CD8-positive, alpha-beta memory T cell (primary cell): Measurements from ENCODE around the gene FGD1. TPM values are rescaled to one million over a fixed set of nuclear protein-coding genes. Genes with fewer than 3 reads are reported as not detected.

Experiments used
- CTCF ChIA-PET: fragments of 350-600 bp; sonication (Branson Sonifier 250); formaldehyde crosslinking; loops from one replicate; lab custom pipeline; 2021; ENCODE audit warnings: antibody characterized with exemption; lab: Charles Lee
- POLR2A ChIA-PET: fragments of 350-600 bp; sonication (Branson Sonifier 250); formaldehyde crosslinking; loops from one replicate; lab custom pipeline; 2021; ENCODE audit warnings: antibody characterized with exemption; lab: Charles Lee
- DNase-seq, 5 donors: peaks; one replicate each; pipeline versions ENCODE4 v3.0.0 to v3.0.0-alpha.2; 2020 to 2022; ENCODE audit warnings: mixed read lengths in 1 of 5
- H3K27ac ChIP-seq: one replicate; pipeline ENCODE4 v1.7.0; 2013; ENCODE audit warnings: low read depth, mild to moderate bottlenecking, low read length, moderate library complexity
- H3K27me3 ChIP-seq: 2 replicates; pipeline ENCODE4 v1.7.0; 2013; ENCODE audit warnings: low read length, mild to moderate bottlenecking; ENCODE audit not compliant: insufficient read depth, poor library complexity, severe bottlenecking
- H3K36me3 ChIP-seq: 2 replicates; pipeline ENCODE4 v1.7.0; 2013; ENCODE audit warnings: mild to moderate bottlenecking, low read length, moderate library complexity; ENCODE audit not compliant: insufficient read depth
- H3K4me1 ChIP-seq: 2 replicates; pipeline ENCODE4 v1.7.0; 2013; ENCODE audit warnings: mild to moderate bottlenecking, low read length, moderate library complexity; ENCODE audit not compliant: insufficient read depth
- H3K4me3 ChIP-seq: 2 replicates; pipeline ENCODE4 v1.7.0; 2013; ENCODE audit warnings: mild to moderate bottlenecking, low read length
- H3K9me3 ChIP-seq: 2 replicates; pipeline ENCODE4 v1.7.0; 2013; ENCODE audit warnings: mild to moderate bottlenecking, low read length
- H3K27ac Mint-ChIP-seq, 8 donors: one replicate each; pipeline ENCODE4 v1.8.0; 2020 to 2021; ENCODE audit warnings: mixed read lengths in 8 of 8, mild to moderate bottlenecking in 6 of 8, inconsistent platforms in 3 of 8, moderate library complexity in 3 of 8
- H3K27me3 Mint-ChIP-seq, 2 donors: one replicate each; pipeline ENCODE4 v1.8.0; 2020 to 2021; ENCODE audit warnings: mixed read lengths in 2 of 2, mild to moderate bottlenecking in 1 of 2, moderate library complexity in 1 of 2
- H3K36me3 Mint-ChIP-seq, 3 donors: one replicate each; pipeline ENCODE4 v1.8.0; 2020 to 2021; ENCODE audit warnings: mixed read lengths in 3 of 3, inconsistent platforms in 1 of 3, mild to moderate bottlenecking in 1 of 3
- H3K4me1 Mint-ChIP-seq, 3 donors: one replicate each; pipeline ENCODE4 v1.8.0; 2020 to 2021; ENCODE audit warnings: mixed read lengths in 3 of 3, inconsistent platforms in 1 of 3, mild to moderate bottlenecking in 1 of 3
- H3K4me3 Mint-ChIP-seq, 7 donors: one replicate each; pipeline ENCODE4 v1.8.0; 2020 to 2021; ENCODE audit warnings: mixed read lengths in 7 of 7, mild to moderate bottlenecking in 6 of 7, moderate library complexity in 4 of 7, inconsistent platforms in 2 of 7
- H3K9me3 Mint-ChIP-seq, 5 donors: one replicate each; pipeline ENCODE4 v1.8.0; 2020 to 2022; ENCODE audit warnings: mixed read lengths in 5 of 5, mild to moderate bottlenecking in 3 of 5, moderate library complexity in 2 of 5, inconsistent platforms in 1 of 5
- polyA plus RNA-seq: library from polyadenylated mRNA; unstranded; fragments of 300-500 nt; fragmentation: Illumina TruSeq; gene quantifications from one replicate; pipeline ENCODE4 v1.2.3, GENCODE V29; 2021
- total RNA-seq, 2 experiments: library from RNA; stranded (reverse); gene quantifications; one replicate each; pipeline ENCODE4 v1.2.3, GENCODE V29; 2021

Gene FGD1
- total and polyA plus RNA-seq, 3 experiments from 2014 or later, result 0.07 to 0.67 TPM; not detected in 1

- Mint-ChIP-seq H3K9me3 (peaks cover 0 to 2% (median 0%) of the 10 kb centered on the region in 5 donors), H3K4me1 (peaks cover 15 to 22% (median 17%) of the 10 kb centered on the region in 3 donors), H3K27ac (no peak overlapping the region), H3K4me3 (no peak overlapping the region), H3K27me3 (peaks cover 23 to 26% of the 10 kb centered on the region in 2 donors), H3K36me3 (no peaks in the 10 kb centered on the region)
- Histone ChIP-seq H3K36me3 (no peaks in the 10 kb centered on the region), H3K9me3 (no peaks in the 10 kb centered on the region), H3K27ac (no peak overlapping the region), H3K4me3 (no peak overlapping the region), H3K4me1 (peaks cover 4% of the 10 kb centered on the region), H3K27me3 (no peaks in the 10 kb centered on the region)
- DNase-seq, result no peak
- POLR2A ChIA-PET, result no interaction called here
- CTCF ChIA-PET, result no interaction called here
These were observed 84.3 kb downstream of the FGD1 start for GRCh38 chrX:54411732-54412131.

- POLR2A ChIA-PET, result no interaction called here
These were observed 88.8 kb downstream of the FGD1 start for GRCh38 chrX:54407266-54407665.

GRCh38 chrX:54397113-54397512 is 98.9 kb downstream of the FGD1 start:
- H3K27ac ChIP-seq, result no peak overlapping the region
- no peak overlapping the region for H3K4me3 Mint-ChIP-seq
- no peak for DNase-seq
- no peaks in the 10 kb centered on the region for H3K27me3 ChIP-seq
- no peaks in the 10 kb centered on the region for H3K9me3 ChIP-seq
- no peak overlapping the region for H3K4me3 ChIP-seq
- POLR2A ChIA-PET, result no interaction called here
- CTCF ChIA-PET, result no interaction called here
- H3K27me3 Mint-ChIP-seq, result peaks cover 0 to 1% of the 10 kb centered on the region in 2 donors
- H3K4me1 ChIP-seq, result no peaks in the 10 kb centered on the region
- no peaks in the 10 kb centered on the region for H3K9me3 Mint-ChIP-seq
- no peaks in the 10 kb centered on the region for H3K36me3 Mint-ChIP-seq
- no peaks in the 10 kb centered on the region for H3K4me1 Mint-ChIP-seq
- H3K27ac Mint-ChIP-seq, result no peak overlapping the region
- H3K36me3 ChIP-seq, result no peaks in the 10 kb centered on the region

More at GRCh38 chrX:54407266-54407665, 88.8 kb downstream of the FGD1 start:
- no peaks in the 10 kb centered on the region for H3K9me3 Mint-ChIP-seq
- Histone ChIP-seq H3K9me3 (no peaks in the 10 kb centered on the region), H3K27me3 (no peaks in the 10 kb centered on the region), H3K4me1 (peaks cover 4% of the 10 kb centered on the region), H3K4me3 (no peak overlapping the region), H3K27ac (no peak overlapping the region), H3K36me3 (no peaks in the 10 kb centered on the region)
- no peaks in the 10 kb centered on the region for H3K36me3 Mint-ChIP-seq
- H3K27me3 Mint-ChIP-seq, result peaks cover 16 to 22% of the 10 kb centered on the region in 2 donors
- CTCF ChIA-PET, result no interaction called here
- H3K4me1 Mint-ChIP-seq, result peaks cover 6 to 14% (median 8%) of the 10 kb centered on the region in 3 donors
- no peak overlapping the region for H3K27ac Mint-ChIP-seq
- peak overlapping the region in 2 of 7 donors; percentile 20 to 74 for H3K4me3 Mint-ChIP-seq
- DNase-seq, result no peak

Other genes starting within 250 kb of the FGD1 start
- gene WNK3, start 138.2 kb downstream of the FGD1 start, total RNA-seq, result under 1 TPM; 0.13 TPM
- gene WNK3, start 138.2 kb downstream of the FGD1 start, polyA plus RNA-seq, result 0.13 TPM
- 10 to 100 TPM; 53.5 to 56.4 TPM for gene TSR2, start 55.8 kb downstream of the FGD1 start, total RNA-seq
- 67.7 TPM for gene TSR2, start 55.8 kb downstream of the FGD1 start, polyA plus RNA-seq
- gene GNL3L, start 34.0 kb upstream of the FGD1 start, total RNA-seq, result 10 to 100 TPM; 92.1 to 92.8 TPM
- gene GNL3L, start 34.0 kb upstream of the FGD1 start, polyA plus RNA-seq, result 56.1 TPM